NCI-H510A treated with DMSO at 0.1 percent for 48 hours (cell line): ENCODE data around the gene CD74.
"Not testable (repeated sequence)": the region's sequence is repeated elsewhere in the genome, so short reads cannot be mapped to it uniquely, and the experiment has no call there.

ENCODE experiments used
- DNase-seq: peaks from one replicate; lab custom pipeline; 2025; lab: John Stamatoyannopoulos, UW

Gene CD74

GRCh38 chr5:150441813-150442698 lies 29.3 kb upstream of the CD74 start:
- no peak for DNase-seq

GRCh38 chr5:150440948-150441812 lies 28.5 kb upstream of the CD74 start:
- no peak for DNase-seq

GRCh38 chr5:150438873-150439546 lies 26.3 kb upstream of the CD74 start:
- DNase-seq = no peak

- peak; percentile 94 for DNase-seq
Measured at GRCh38 chr5:150436141-150436680, 23.5 kb upstream of the CD74 start.

GRCh38 chr5:150434464-150434863 lies 21.8 kb upstream of the CD74 start:
- no peak for DNase-seq

GRCh38 chr5:150431574-150431973 lies 18.9 kb upstream of the CD74 start:
- DNase-seq = no peak

- no peak for DNase-seq
Measured at GRCh38 chr5:150431048-150431447, 18.3 kb upstream of the CD74 start.

GRCh38 chr5:150429410-150429873 lies 16.7 kb upstream of the CD74 start:
- no peak for DNase-seq

GRCh38 chr5:150428978-150429377 lies 16.3 kb upstream of the CD74 start:
- DNase-seq = no peak

GRCh38 chr5:150428106-150428876 lies 15.6 kb upstream of the CD74 start:
- DNase-seq = no peak

- DNase-seq = not testable (repeated sequence)
Measured at GRCh38 chr5:150426165-150426564, 13.5 kb upstream of the CD74 start.

GRCh38 chr5:150422758-150423157 lies 10.0 kb upstream of the CD74 start:
- no peak for DNase-seq

GRCh38 chr5:150422075-150422474 lies 9.4 kb upstream of the CD74 start:
- DNase-seq = no peak

GRCh38 chr5:150419630-150420270 lies 7.0 kb upstream of the CD74 start:
- no peak for DNase-seq

- DNase-seq = not testable (repeated sequence)
Measured at GRCh38 chr5:150413902-150414790, 1.4 kb upstream of the CD74 start.

- no peak for DNase-seq
Measured at GRCh38 chr5:150413176-150413901, 629 bp upstream of the CD74 start.

- DNase-seq = no peak
Measured at GRCh38 chr5:150411245-150411979, 1.3 kb downstream of the CD74 start.
